CD4-positive, alpha-beta T cell treated with Interleukin-12 subunit alpha and Interleukin-12 subunit beta, for 1 hour (primary cell): ENCODE results near the gene SLC2A10.

Experiments
- DNase-seq: peaks from one replicate; pipeline ENCODE4 v3.0.0-alpha.2; 2020

Gene SLC2A10

GRCh38 chr20:46771195-46771588 lies 61.7 kb downstream of the SLC2A10 start:
- no peak for DNase-seq

GRCh38 chr20:46772901-46773300 lies 63.5 kb downstream of the SLC2A10 start:
- DNase-seq, result no peak

GRCh38 chr20:46773680-46774079 lies 64.2 kb downstream of the SLC2A10 start:
- no peak for DNase-seq

- DNase-seq, result no peak
These were observed 64.8 kb downstream of the SLC2A10 start for GRCh38 chr20:46774236-46774635.

- DNase-seq, result no peak
These were observed 65.6 kb downstream of the SLC2A10 start for GRCh38 chr20:46774943-46775560.

- DNase-seq, result no peak
These were observed 66.4 kb downstream of the SLC2A10 start for GRCh38 chr20:46775806-46776205.

GRCh38 chr20:46777331-46777730 lies 67.9 kb downstream of the SLC2A10 start:
- DNase-seq, result no peak

GRCh38 chr20:46779831-46780230 lies 70.4 kb downstream of the SLC2A10 start:
- DNase-seq, result no peak

GRCh38 chr20:46784436-46785127 lies 75.1 kb downstream of the SLC2A10 start:
- no peak for DNase-seq
